ENCODE measurements around the gene TOR4A.
A peak's percentile ranks its signal among the peaks of the same experiment; 100 is the strongest.

The TOR4A gene

GRCh38 chr9:137277329-137278041, at the start of gene TOR4A:
Gene TOR4A, plus strand, starts transcription at chr9:137277726. Its CDS starts 964 bp downstream, at chr9:137278690.
- no peak for DNase-seq

- no peak for DNase-seq
Observed at GRCh38 chr9:137227853-137228505, 49.5 kb upstream of the TOR4A start.

- no peak for DNase-seq
Observed at GRCh38 chr9:137228506-137228967, 49.0 kb upstream of the TOR4A start.

GRCh38 chr9:137228968-137229896, 48.3 kb upstream of the TOR4A start:
- no peak for DNase-seq

GRCh38 chr9:137229903-137230704, 47.4 kb upstream of the TOR4A start:
- no peak for DNase-seq

- no peak for DNase-seq
Observed at GRCh38 chr9:137230705-137231371, 46.7 kb upstream of the TOR4A start, which contains the start of gene SLC34A3. Gene SLC34A3, plus strand, starts transcription at chr9:137230901. Its CDS starts 802 bp downstream, at chr9:137231703.

- DNase-seq, result no peak
Observed at GRCh38 chr9:137231372-137232039, 46.0 kb upstream of the TOR4A start.

- DNase-seq, result no peak
Observed at GRCh38 chr9:137232101-137232500, 45.4 kb upstream of the TOR4A start.

GRCh38 chr9:137232510-137232909, 45.0 kb upstream of the TOR4A start:
- no peak for DNase-seq

- DNase-seq, result peak in 1 of 2 experiments; percentile 41
Observed at GRCh38 chr9:137233143-137233980, 44.2 kb upstream of the TOR4A start.

- no peak for DNase-seq
Observed at GRCh38 chr9:137234055-137234697, 43.4 kb upstream of the TOR4A start.

- no peak for DNase-seq
Observed at GRCh38 chr9:137234758-137235423, 42.6 kb upstream of the TOR4A start.

GRCh38 chr9:137235424-137236237, 41.9 kb upstream of the TOR4A start:
- no peak for DNase-seq

- peak; percentile 74 to 84 for DNase-seq
Observed at GRCh38 chr9:137236238-137236935, 41.1 kb upstream of the TOR4A start.

GRCh38 chr9:137236936-137237421, 40.5 kb upstream of the TOR4A start:
- DNase-seq, result no peak

GRCh38 chr9:137237759-137238726, 39.5 kb upstream of the TOR4A start:
- DNase-seq, result peak; percentile 87 to 88

Measured in SHP77 (cell line).